ENCODE results near the gene CDK14.

DNA sequence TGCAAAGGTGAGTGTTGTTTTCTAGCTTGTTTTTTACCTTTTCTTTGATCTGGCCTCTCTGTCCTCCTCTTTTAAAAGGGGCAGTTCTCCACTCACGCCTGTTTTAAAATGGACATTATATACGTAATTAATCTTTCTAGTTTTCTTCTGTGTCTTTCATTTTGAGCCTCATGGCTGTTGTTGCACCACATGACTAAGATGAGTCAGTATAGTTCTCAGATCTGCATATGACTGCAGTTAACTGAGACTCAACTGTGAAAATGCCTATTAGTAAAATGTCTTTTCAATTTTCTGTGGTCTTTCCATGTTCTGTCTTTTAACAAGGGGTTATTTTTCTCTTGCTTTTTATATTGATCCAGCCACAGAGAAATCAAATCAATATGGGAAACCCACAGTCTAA is 296.1 kb downstream of the CDK14 start:
- TF ChIP-seq NFIC (IDR thresholded peaks at IDR 0.05) (no peak), EGR1 (IDR thresholded peaks at IDR 0.05) (no peak), TEAD4 (IDR thresholded peaks at IDR 0.05) (no peak), YY1 (IDR thresholded peaks at IDR 0.05; ENCODE audit: low read depth) (no peak), RAD21 (IDR thresholded peaks at IDR 0.05; ENCODE audit: low read depth) (no peak), CREB1 (IDR thresholded peaks at IDR 0.05; ENCODE audit: low read depth) (no peak), CEBPB (IDR thresholded peaks at IDR 0.05) (no peak), EP300 (IDR thresholded peaks at IDR 0.05; ENCODE audit: borderline replicate concordance) (no peak), TAF1 (IDR thresholded peaks at IDR 0.05; ENCODE audit: low read depth) (no peak)
- TF ChIP-seq, protein P1, sequence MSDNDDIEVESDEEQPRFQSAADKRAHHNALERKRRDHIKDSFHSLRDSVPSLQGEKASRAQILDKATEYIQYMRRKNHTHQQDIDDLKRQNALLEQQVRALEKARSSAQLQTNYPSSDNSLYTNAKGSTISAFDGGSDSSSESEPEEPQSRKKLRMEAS (IDR thresholded peaks at IDR 0.05), result no peak
- TF ChIP-seq, protein P2, sequence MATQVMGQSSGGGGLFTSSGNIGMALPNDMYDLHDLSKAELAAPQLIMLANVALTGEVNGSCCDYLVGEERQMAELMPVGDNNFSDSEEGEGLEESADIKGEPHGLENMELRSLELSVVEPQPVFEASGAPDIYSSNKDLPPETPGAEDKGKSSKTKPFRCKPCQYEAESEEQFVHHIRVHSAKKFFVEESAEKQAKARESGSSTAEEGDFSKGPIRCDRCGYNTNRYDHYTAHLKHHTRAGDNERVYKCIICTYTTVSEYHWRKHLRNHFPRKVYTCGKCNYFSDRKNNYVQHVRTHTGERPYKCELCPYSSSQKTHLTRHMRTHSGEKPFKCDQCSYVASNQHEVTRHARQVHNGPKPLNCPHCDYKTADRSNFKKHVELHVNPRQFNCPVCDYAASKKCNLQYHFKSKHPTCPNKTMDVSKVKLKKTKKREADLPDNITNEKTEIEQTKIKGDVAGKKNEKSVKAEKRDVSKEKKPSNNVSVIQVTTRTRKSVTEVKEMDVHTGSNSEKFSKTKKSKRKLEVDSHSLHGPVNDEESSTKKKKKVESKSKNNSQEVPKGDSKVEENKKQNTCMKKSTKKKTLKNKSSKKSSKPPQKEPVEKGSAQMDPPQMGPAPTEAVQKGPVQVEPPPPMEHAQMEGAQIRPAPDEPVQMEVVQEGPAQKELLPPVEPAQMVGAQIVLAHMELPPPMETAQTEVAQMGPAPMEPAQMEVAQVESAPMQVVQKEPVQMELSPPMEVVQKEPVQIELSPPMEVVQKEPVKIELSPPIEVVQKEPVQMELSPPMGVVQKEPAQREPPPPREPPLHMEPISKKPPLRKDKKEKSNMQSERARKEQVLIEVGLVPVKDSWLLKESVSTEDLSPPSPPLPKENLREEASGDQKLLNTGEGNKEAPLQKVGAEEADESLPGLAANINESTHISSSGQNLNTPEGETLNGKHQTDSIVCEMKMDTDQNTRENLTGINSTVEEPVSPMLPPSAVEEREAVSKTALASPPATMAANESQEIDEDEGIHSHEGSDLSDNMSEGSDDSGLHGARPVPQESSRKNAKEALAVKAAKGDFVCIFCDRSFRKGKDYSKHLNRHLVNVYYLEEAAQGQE (IDR thresholded peaks at IDR 0.05; ENCODE audit: low read depth), result no peak
